AG04450 (cell line): Measurements from ENCODE around the gene PRMT5. TPM values are rescaled to one million over a fixed set of nuclear protein-coding genes. Genes with fewer than 3 reads are reported as not detected.

Experiments used
- CTCF ChIA-PET: fragments of 300-600, 350-600 bp; formaldehyde crosslinking; extraction: SDS; loops from one replicate; lab custom pipeline; 2022; ENCODE audit warnings: antibody characterized with exemption, inconsistent platforms; lab: Charles Lee
- POLR2A ChIA-PET: fragments of 350-600 bp; formaldehyde crosslinking; extraction: SDS; loops from one replicate; lab custom pipeline; 2021; ENCODE audit warnings: antibody characterized with exemption, inconsistent platforms; lab: Yijun Ruan, JAX
- DNase-seq: peaks from one replicate; pipeline ENCODE4 v3.0.0-alpha.2; 2011; ENCODE audit warnings: low read depth, low spot score
- H3K27ac ChIP-seq: one replicate; pipeline ENCODE4 v1.5.1; 2012; ENCODE audit warnings: low read depth, low read length, control low read depth
- H3K27me3 ChIP-seq: one replicate; pipeline ENCODE4 v1.6.0; 2012; ENCODE audit warnings: low read length; ENCODE audit not compliant: control insufficient read depth, insufficient read depth
- H3K4me3 ChIP-seq: 2 replicates; pipeline ENCODE4 v1.5.1; 2011; ENCODE audit warnings: mild to moderate bottlenecking, low read depth, low read length, control low read depth
- H3K9me3 ChIP-seq: 2 replicates; pipeline ENCODE4 v1.5.1; 2012; ENCODE audit warnings: low read length; ENCODE audit not compliant: control insufficient read depth, insufficient read depth
- CTCF ChIP-seq: IDR thresholded peaks from 2 replicates; pipeline ENCODE4 v1.5.1; 2011; ENCODE audit warnings: low read depth, low read length, control low read depth, inconsistent platforms
- polyA plus RNA-seq: library from polyadenylated mRNA; depleted of rRNA; stranded (reverse); fragments of >200 nt; gene quantifications from 2 replicates; pipeline ENCODE4 v1.2.3, GENCODE V29; 2011

The PRMT5 gene
- polyA plus RNA-seq, 1 experiment: 125 TPM

GRCh38 chr14:22878271-22879246 is 50.6 kb downstream of the PRMT5 start:
- Histone ChIP-seq H3K9me3 (no peaks in the 10 kb centered on the region), H3K27ac (no peak overlapping the region), H3K27me3 (no peaks in the 10 kb centered on the region), H3K4me3 (no peak overlapping the region)
- ChIA-PET CTCF (no interaction called here), POLR2A (no interaction called here)
- TF ChIP-seq CTCF: no peak
- no peak for DNase-seq

DNA sequence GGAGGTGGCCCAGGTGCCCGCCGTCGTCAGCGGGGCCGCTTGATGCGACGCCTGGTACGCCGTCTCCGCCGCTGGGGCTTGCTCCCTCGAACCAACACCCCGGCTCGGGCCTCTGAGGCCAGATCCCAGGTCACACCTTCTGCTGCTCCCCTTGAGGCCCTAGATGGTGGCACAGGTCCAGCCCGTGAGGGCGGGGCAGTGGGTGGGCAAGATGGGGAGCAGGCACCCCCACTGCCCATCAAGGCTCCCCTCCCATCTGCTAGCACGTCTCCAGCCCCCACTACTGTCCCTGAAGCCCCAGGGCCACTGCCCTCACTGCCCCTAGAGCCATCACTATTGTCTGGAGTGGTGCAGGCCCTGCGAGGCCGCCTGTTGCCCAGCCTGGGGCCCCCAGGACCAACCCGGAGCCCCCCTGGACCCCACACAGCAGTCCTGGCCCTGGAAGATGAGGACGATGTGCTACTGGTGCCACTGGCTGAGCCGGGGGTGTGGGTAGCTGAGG is 52.1 kb downstream of the PRMT5 start:
- POLR2A ChIA-PET: no interaction called here

DNA sequence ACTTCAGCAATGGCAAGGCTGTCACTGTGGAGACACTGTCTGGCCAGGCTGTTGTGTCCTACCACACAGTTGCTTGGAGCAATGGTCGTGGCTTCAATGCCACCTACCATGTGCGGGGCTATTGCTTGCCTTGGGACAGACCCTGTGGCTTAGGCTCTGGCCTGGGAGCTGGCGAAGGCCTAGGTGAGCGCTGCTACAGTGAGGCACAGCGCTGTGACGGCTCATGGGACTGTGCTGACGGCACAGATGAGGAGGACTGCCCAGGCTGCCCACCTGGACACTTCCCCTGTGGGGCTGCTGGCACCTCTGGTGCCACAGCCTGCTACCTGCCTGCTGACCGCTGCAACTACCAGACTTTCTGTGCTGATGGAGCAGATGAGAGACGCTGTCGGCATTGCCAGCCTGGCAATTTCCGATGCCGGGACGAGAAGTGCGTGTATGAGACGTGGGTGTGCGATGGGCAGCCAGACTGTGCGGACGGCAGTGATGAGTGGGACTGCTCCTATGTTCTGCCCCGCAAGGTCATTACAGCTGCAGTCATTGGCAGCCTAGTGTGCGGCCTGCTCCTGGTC is 53.3 kb downstream of the PRMT5 start:
- no peak for DNase-seq
- Histone ChIP-seq H3K27me3 (no peaks in the 10 kb centered on the region), H3K9me3 (no peaks in the 10 kb centered on the region; the same call in 1 of the 2 replicates), H3K27ac (no peak overlapping the region), H3K4me3 (no peak overlapping the region)
- ChIA-PET CTCF (interaction anchor here (1.2 kb wide), 1 partner anchor 24 kb away, joined by 6 read pairs; no protein-coding TSS in a partner anchor), POLR2A (no interaction called here)
- no peak for TF ChIP-seq CTCF

More for the DNA sequence above, 52.1 kb downstream of the PRMT5 start:
- no peak for TF ChIP-seq CTCF
- H3K27ac ChIP-seq: no peak overlapping the region
- no peaks in the 10 kb centered on the region; the same call in 1 of the 2 replicates for H3K9me3 ChIP-seq
- CTCF ChIA-PET: no interaction called here
- H3K27me3 ChIP-seq: no peaks in the 10 kb centered on the region
- DNase-seq: no peak
- no peak overlapping the region for H3K4me3 ChIP-seq

GRCh38 chr14:22875003-22875747 is 54.0 kb downstream of the PRMT5 start:
- TF ChIP-seq CTCF: no peak
- Histone ChIP-seq H3K27me3 (no peaks in the 10 kb centered on the region), H3K9me3 (no peaks in the 10 kb centered on the region; the same call in 1 of the 2 replicates), H3K27ac (no peak overlapping the region), H3K4me3 (no peak overlapping the region)
- no peak for DNase-seq
- ChIA-PET POLR2A (no interaction called here), CTCF (interaction anchor here (1.2 to 4.6 kb wide), 2 partner anchors 10 to 25 kb away, joined by 6 to 110 read pairs; partner anchors contain the start of gene REM2)
